CD4-positive, alpha-beta T cell treated with Interleukin-15 for 1 hour (primary cell): ENCODE measurements around the gene MICB.

Experiments
- DNase-seq: peaks from one replicate; pipeline ENCODE4 v3.0.0-alpha.2; 2020

MICB gene

GRCh38 chr6:31543639-31544038 is 45.7 kb downstream of the MICB start:
- no peak for DNase-seq

- no peak for DNase-seq
These were observed 46.7 kb downstream of the MICB start for GRCh38 chr6:31544676-31545075.

GRCh38 chr6:31545291-31545690 is 47.3 kb downstream of the MICB start:
- DNase-seq: no peak

GRCh38 chr6:31546339-31546957 is 48.5 kb downstream of the MICB start, which contains the start of gene ATP6V1G2:
ATP6V1G2 (minus strand) TSS chr6:31546608; CDS start chr6:31546559, 49 bp downstream.
- DNase-seq: peak; percentile 86

- DNase-seq: peak; percentile 96
These were observed 49.2 kb downstream of the MICB start, which contains the start of gene NFKBIL1 for GRCh38 chr6:31546958-31547726. NFKBIL1 (plus strand) TSS chr6:31547608; CDS start chr6:31547695, 87 bp downstream.

GRCh38 chr6:31547727-31548543 is 50.0 kb downstream of the MICB start:
- no peak for DNase-seq

- DNase-seq: no peak
These were observed 50.6 kb downstream of the MICB start for GRCh38 chr6:31548544-31548873.

- peak; percentile 78 for DNase-seq
These were observed 53.4 kb downstream of the MICB start for GRCh38 chr6:31551371-31551770.

- no peak for DNase-seq
These were observed 58.4 kb downstream of the MICB start for GRCh38 chr6:31556307-31556706.

- DNase-seq: no peak
These were observed 59.7 kb downstream of the MICB start for GRCh38 chr6:31557443-31558317.

GRCh38 chr6:31558318-31558625 is 60.3 kb downstream of the MICB start:
- DNase-seq: no peak

- DNase-seq: peak; percentile 85
These were observed 60.9 kb downstream of the MICB start for GRCh38 chr6:31558631-31559500.

GRCh38 chr6:31559606-31559957 is 61.6 kb downstream of the MICB start:
- DNase-seq: no peak

- peak; percentile 80 for DNase-seq
These were observed 62.2 kb downstream of the MICB start for GRCh38 chr6:31559958-31560696.

- no peak for DNase-seq
These were observed 62.7 kb downstream of the MICB start for GRCh38 chr6:31560697-31561058.
